Stimulated activated naive B cell treated with anti-CD40 and anti-IgM and Interleukin-4, amounts not matched to agents 10 μg/mL and 1 μg/mL and 100 μg/mL, for 72 hours (primary cell): Measurements from ENCODE around the gene PPIF.
A peak's percentile ranks its signal among the peaks of the same experiment; 100 is the strongest.

Experiments
- ATAC-seq, 2 donors: fragments of 150-1000 bp; cut with Tn5 transposase; replicated peaks; 2 replicates each; pipeline ENCODE4 v1.10.0; 2021; ENCODE audit warnings: moderate library complexity in 1 of 2
- DNase-seq: peaks from one replicate; pipeline ENCODE4 v3.0.0; 2021
- H3K27ac Mint-ChIP-seq: one replicate; pipeline ENCODE4 v1.8.0; 2022; ENCODE audit warnings: mild to moderate bottlenecking, mixed read lengths
- H3K27me3 Mint-ChIP-seq, 2 donors: one replicate each; pipeline ENCODE4 v1.8.0; 2022; ENCODE audit warnings: mixed read lengths in 2 of 2
- H3K36me3 Mint-ChIP-seq, 2 donors: one replicate each; pipeline ENCODE4 v1.8.0; 2022; ENCODE audit warnings: mixed read lengths in 2 of 2, mild to moderate bottlenecking in 1 of 2
- H3K4me1 Mint-ChIP-seq, 2 donors: one replicate each; pipeline ENCODE4 v1.8.0; 2022; ENCODE audit warnings: mixed read lengths in 2 of 2, mild to moderate bottlenecking in 1 of 2
- H3K4me3 Mint-ChIP-seq, 2 donors: one replicate each; pipeline ENCODE4 v1.8.0; 2022; ENCODE audit warnings: mild to moderate bottlenecking in 2 of 2, mixed read lengths in 2 of 2, moderate library complexity in 1 of 2
- H3K9me3 Mint-ChIP-seq, 2 donors: one replicate each; pipeline ENCODE4 v1.8.0; 2022; ENCODE audit warnings: mixed read lengths in 2 of 2, mild to moderate bottlenecking in 1 of 2

Gene PPIF

GRCh38 chr10:79310200-79310865 lies 36.9 kb upstream of the PPIF start:
- Mint-ChIP-seq H3K4me3 (no peak overlapping the region), H3K27ac (peak overlapping the region; percentile 15), H3K36me3 (peaks cover 83 to 86% of the 10 kb centered on the region in 2 donors), H3K27me3 (no peaks in the 10 kb centered on the region), H3K9me3 (no peaks in the 10 kb centered on the region), H3K4me1 (peaks cover 14 to 21% of the 10 kb centered on the region in 2 donors)
- ATAC-seq (no peak), DNase-seq (no peak)

DNA sequence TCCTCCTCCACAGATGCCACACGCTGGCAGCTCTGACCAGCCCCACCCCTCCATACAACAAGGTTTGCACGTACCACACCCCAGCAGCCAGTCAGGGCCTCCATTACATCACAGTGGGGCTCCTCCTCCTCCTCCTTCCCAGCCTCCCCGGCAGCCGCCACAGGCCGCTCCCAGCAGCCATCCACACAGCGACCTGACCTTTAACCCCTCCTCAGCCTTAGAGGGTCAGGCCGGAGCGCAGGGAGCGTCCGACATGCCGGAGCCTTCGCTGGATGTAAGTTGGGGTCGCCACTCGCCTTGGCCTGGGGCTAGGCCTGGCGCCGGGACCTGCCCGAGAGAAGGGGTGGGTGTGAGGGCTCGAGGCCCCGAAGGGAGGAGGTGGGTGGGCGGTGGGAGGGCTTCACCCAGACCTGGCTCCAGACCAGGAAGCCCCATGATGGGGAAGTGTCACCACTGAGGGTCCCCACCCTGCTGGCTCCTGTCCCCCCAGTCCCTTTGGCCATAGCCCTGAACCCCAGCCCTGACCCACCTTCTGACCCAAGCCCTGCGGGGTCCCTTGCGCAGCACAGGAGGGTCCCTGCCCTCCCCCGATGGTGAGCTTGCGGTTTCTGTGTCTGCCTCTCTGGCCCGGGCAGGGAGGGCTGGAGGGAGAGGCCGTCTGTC lies 36.2 kb upstream of the PPIF start:
- ATAC-seq, result no peak
- Mint-ChIP-seq H3K36me3 (peaks cover 80 to 87% of the 10 kb centered on the region in 2 donors), H3K9me3 (no peaks in the 10 kb centered on the region), H3K4me1 (peaks cover 16 to 28% of the 10 kb centered on the region in 2 donors), H3K27me3 (no peaks in the 10 kb centered on the region), H3K4me3 (no peak overlapping the region), H3K27ac (peak overlapping the region; percentile 15)
- no peak for DNase-seq

DNA sequence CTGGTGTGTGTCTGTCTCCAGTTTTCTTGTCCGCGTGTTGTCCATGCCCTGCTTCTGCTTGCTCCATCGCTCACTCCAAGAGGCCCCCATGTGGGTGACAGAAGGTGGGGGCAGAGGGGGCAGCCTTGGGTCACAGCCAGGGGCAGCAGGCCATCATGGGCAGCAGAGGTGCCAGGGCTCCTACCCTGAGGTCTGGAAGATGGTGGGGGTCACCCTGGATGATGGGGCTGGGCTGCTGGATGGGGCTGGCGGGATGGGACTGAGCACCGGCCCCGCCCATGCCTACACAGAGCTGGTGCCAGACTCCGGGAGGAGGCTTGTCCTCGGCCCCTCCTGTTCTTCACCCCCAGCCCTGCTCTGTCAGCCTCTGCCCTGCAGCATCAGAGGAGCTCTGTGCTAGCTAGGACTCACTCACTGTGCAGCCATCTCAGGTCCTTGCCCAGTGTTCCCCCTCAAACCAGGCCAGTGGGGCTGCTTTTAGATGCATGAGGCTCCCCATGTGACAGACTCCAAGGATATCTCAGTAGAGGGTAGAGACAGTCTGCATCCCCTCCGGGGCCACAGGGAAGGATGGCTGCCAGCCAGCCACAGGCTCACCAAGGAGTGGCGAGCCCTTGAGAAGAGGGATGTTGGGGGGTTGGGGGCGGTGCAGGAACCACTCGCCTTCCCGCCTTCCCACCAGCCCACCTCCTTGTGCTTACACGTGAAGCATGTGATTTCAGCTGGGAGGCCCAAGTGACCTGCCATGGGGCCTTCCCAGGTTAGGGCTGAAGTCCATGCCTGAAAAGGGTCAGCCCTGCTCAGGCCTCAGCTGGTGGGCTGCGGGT lies 35.5 kb upstream of the PPIF start:
- no peaks in the 10 kb centered on the region for H3K27me3 Mint-ChIP-seq
- H3K4me3 Mint-ChIP-seq, result no peak overlapping the region
- no peak for ATAC-seq
- H3K4me1 Mint-ChIP-seq, result peaks cover 20 to 34% of the 10 kb centered on the region in 2 donors
- H3K36me3 Mint-ChIP-seq, result peaks cover 76 to 82% of the 10 kb centered on the region in 2 donors
- H3K9me3 Mint-ChIP-seq, result no peaks in the 10 kb centered on the region
- DNase-seq, result no peak
- H3K27ac Mint-ChIP-seq, result peak overlapping the region; percentile 67

DNA sequence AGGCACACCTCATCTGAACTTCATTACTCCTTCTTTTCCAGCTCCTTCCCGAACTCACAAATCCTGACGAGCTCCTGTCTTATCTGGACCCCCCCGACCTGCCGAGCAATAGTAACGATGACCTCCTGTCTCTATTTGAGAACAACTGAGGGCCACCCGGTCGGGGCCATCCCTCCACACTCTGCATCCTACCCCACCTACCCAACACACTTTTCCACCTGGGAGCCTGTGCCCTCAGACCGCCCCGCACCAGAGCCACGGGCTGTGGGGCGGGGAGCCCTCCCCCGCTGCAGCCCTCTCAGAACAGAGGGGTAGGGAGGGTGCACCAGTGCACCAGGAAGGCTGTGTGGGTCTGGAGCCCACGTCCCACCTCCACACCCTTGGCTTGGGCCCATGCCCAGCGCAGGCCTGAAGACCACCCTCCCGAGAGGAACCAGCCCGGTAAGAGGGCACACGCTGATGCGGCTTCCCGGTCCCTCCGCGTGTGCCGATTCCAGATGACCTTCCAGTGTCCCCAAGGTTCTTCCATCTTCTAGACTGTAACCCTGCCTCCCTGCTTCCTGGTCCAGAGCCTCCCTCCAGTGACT lies 34.6 kb upstream of the PPIF start:
- peak overlapping the region; percentile 81 for H3K27ac Mint-ChIP-seq
- H3K27me3 Mint-ChIP-seq, result no peaks in the 10 kb centered on the region
- no peaks in the 10 kb centered on the region for H3K9me3 Mint-ChIP-seq
- peaks cover 29 to 43% of the 10 kb centered on the region in 2 donors for H3K4me1 Mint-ChIP-seq
- H3K4me3 Mint-ChIP-seq, result no peak overlapping the region
- H3K36me3 Mint-ChIP-seq, result peaks cover 68 to 78% of the 10 kb centered on the region in 2 donors
- ATAC-seq (no peak), DNase-seq (no peak)

DNA sequence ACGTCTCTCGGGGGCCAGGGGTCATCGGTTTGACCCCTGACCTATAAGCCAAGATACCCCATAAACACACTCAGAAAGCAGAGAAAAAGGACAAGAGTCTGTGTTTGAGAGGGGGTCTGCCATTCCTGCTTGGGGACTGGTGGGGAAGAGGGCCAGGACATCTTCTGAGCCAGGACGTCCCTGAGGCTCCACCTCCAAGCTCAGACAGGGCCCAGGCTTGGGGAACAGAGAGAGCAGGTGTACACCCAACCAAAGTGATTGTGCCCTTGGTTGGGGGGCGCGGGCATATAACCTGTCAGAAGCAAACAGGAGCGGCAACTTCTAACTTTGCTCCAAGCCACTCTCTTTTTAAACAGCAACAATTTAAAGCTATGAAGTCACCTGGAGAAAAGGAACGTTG lies 33.9 kb upstream of the PPIF start:
- no peak for ATAC-seq
- H3K27ac Mint-ChIP-seq, result peak overlapping the region; percentile 81
- no peak overlapping the region for H3K4me3 Mint-ChIP-seq
- DNase-seq, result no peak
- peaks cover 36 to 49% of the 10 kb centered on the region in 2 donors for H3K4me1 Mint-ChIP-seq
- no peaks in the 10 kb centered on the region for H3K27me3 Mint-ChIP-seq
- no peaks in the 10 kb centered on the region for H3K9me3 Mint-ChIP-seq
- peaks cover 62 to 74% of the 10 kb centered on the region in 2 donors for H3K36me3 Mint-ChIP-seq

GRCh38 chr10:79313911-79314439 lies 33.3 kb upstream of the PPIF start:
- DNase-seq (no peak), ATAC-seq (no peak)
- peaks cover 66 to 76% of the 10 kb centered on the region in 2 donors for H3K36me3 Mint-ChIP-seq
- peaks cover 42 to 56% of the 10 kb centered on the region in 2 donors for H3K4me1 Mint-ChIP-seq
- peak overlapping the region; percentile 82 for H3K27ac Mint-ChIP-seq
- H3K4me3 Mint-ChIP-seq, result no peak overlapping the region
- no peaks in the 10 kb centered on the region for H3K27me3 Mint-ChIP-seq
- peaks cover 0 to 4% of the 10 kb centered on the region in 2 donors for H3K9me3 Mint-ChIP-seq

DNA sequence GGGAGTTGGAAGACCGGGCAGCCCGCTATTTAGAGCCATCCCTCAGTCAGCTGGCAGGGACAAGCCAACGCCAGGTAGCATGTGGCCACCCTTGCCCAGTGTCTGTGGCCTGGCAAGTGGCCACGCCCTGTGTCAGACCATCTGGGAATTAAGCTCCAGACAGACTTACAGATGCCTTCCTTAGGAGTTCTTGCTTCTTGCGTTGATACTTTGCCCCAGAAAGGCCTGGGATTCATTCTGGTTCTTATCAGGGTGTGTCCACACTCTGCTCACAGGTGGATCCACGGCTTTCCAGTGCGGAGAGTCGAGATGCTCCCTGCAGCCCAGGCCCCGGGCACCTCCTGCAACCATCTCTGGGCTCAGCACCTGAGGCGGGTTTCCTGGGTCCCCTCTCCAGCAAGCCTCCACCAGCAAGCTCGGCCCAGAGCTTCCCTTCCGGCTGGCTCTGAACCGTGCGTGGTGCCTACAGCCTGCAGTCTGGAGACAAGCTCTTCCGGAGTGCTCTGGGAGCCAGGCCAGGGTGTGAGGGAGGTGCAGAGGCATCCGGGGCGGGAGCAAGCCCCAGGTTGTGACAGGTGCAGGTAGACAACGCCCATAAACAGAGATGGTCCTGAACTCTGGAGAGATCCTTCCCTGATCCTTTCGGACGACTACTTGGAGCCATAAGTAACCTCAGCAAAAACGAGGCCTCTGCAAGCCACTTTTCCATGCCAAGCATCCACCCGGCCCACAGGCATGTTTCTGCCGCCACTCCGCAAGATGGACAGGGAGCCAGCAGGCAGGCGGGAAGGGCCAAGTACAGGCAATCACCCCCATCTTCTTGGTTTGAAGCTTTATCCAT lies 32.3 kb upstream of the PPIF start:
- H3K27me3 Mint-ChIP-seq, result no peaks in the 10 kb centered on the region
- peaks cover 0 to 10% of the 10 kb centered on the region in 2 donors for H3K9me3 Mint-ChIP-seq
- no peak for ATAC-seq

DNA sequence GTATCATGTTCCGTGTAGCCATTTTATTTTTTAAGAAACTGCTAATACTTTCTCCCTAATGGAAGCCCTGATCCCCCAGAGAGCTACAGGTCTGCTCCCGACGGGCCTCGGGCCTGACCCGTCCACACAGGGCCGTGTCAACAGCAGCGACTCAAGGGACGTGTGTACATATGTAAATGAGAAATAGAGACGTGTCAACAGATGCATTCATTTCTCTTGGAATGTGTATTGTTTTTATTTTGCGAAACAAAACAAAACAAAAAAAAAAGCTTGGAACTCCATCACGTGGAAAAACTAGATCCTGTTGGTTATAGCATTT lies 31.7 kb upstream of the PPIF start:
- H3K27me3 Mint-ChIP-seq, result no peaks in the 10 kb centered on the region
- peak overlapping the region; percentile 68 for H3K27ac Mint-ChIP-seq
- peaks cover 0 to 10% of the 10 kb centered on the region in 2 donors for H3K9me3 Mint-ChIP-seq
- H3K4me1 Mint-ChIP-seq, result peaks cover 53 to 70% of the 10 kb centered on the region in 2 donors
- DNase-seq (no peak), ATAC-seq (no peak)
- H3K36me3 Mint-ChIP-seq, result peaks cover 53 to 66% of the 10 kb centered on the region in 2 donors
- no peak overlapping the region for H3K4me3 Mint-ChIP-seq

More for the DNA sequence above, 32.3 kb upstream of the PPIF start:
- no peak for DNase-seq
- Mint-ChIP-seq H3K27ac (peak overlapping the region; percentile 68), H3K36me3 (peaks cover 59 to 72% of the 10 kb centered on the region in 2 donors), H3K4me3 (no peak overlapping the region), H3K4me1 (peaks cover 47 to 66% of the 10 kb centered on the region in 2 donors)

DNA sequence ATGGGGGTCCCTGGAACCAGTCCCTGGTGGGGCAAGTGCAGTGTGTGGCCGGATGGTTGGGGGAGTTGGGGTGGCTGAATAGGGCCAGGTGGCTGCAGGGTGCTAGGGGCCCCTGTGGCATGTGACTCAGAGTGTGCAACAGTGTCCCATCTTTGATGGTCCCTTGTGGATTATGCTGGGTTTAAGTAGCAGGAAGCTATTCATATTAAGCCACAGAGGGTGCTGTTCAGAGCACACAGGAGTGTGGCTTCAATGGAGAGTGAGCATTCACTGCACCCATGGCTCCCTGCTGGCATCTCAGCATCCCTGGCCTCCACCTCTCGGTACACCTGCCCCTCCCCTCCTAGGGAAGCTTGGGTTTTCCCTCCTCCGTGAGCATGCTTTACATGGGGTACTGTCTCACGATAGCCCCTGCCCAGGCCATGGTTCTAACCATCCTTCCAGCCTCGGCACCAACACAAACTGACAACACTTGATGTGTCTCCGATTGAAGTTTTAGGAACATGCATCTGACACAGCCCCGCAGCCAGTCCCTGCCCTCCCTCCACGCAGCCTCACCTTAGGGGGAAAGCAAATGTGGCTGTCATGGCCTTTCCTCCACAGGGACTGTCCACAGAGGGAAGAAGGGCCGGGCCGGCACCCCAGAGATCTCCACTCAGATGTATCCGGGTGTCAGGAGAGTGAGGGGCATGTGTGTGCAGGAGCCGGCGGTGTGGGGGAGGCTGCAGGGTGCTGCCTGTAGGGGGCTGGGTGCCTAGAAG lies 30.4 kb upstream of the PPIF start:
- Mint-ChIP-seq H3K27me3 (no peaks in the 10 kb centered on the region), H3K9me3 (peaks cover 0 to 10% of the 10 kb centered on the region in 2 donors), H3K4me1 (peaks cover 56 to 79% of the 10 kb centered on the region in 2 donors), H3K27ac (peak overlapping the region; percentile 92), H3K4me3 (peak overlapping the region; percentile 64 to 78), H3K36me3 (peaks cover 43 to 55% of the 10 kb centered on the region in 2 donors)
- ATAC-seq (peak; percentile 80 to 81), DNase-seq (peak; percentile 36)

GRCh38 chr10:79318369-79318768 lies 28.9 kb upstream of the PPIF start:
- Mint-ChIP-seq H3K9me3 (peaks cover 0 to 10% of the 10 kb centered on the region in 2 donors), H3K36me3 (peaks cover 29 to 41% of the 10 kb centered on the region in 2 donors), H3K4me1 (peaks cover 63 to 92% of the 10 kb centered on the region in 2 donors), H3K27ac (peak overlapping the region; percentile 92), H3K4me3 (peak overlapping the region; percentile 6 to 42), H3K27me3 (no peaks in the 10 kb centered on the region)
- DNase-seq, result no peak
- no peak for ATAC-seq

DNA sequence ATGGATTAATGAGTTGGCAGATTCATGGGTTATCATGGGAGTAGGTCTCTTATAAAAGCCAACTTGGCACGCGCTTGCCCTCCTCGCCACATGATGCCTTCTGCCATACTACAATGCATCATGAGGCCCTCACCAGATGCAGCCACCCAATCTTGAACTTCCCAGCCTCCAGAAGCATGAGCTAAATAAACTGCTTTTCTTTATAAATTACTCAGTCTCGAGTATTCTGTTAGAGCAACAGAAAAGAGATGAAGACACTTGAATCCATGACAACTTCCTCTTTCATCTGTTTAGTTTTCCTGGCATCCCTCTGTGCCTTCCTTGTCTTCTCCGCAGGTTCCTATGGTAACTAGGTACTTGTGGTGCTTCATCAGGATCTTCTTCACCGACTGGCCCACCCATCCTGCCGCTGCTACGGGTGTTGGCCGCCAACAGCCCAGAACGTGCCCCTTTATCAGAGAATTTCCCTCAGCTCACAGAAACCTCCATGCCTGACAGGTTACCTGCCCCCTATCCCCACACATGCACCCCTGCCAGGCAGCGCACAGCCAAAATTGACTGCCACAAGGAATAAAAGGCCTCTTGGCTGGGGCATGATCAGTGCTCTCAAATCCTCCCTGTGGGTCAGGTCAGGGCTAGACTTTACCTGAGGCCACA lies 28.0 kb upstream of the PPIF start:
- H3K27ac Mint-ChIP-seq, result peak overlapping the region; percentile 92
- peaks cover 0 to 10% of the 10 kb centered on the region in 2 donors for H3K9me3 Mint-ChIP-seq
- DNase-seq, result no peak
- no peaks in the 10 kb centered on the region for H3K27me3 Mint-ChIP-seq
- H3K4me3 Mint-ChIP-seq, result peak overlapping the region in 1 of 2 donors; percentile 42
- peaks cover 61 to 89% of the 10 kb centered on the region in 2 donors for H3K4me1 Mint-ChIP-seq
- ATAC-seq, result no peak
- H3K36me3 Mint-ChIP-seq, result peaks cover 21 to 33% of the 10 kb centered on the region in 2 donors

- H3K27me3 Mint-ChIP-seq, result no peaks in the 10 kb centered on the region
- no peak for ATAC-seq
- peaks cover 0 to 10% of the 10 kb centered on the region in 2 donors for H3K9me3 Mint-ChIP-seq
- no peak for DNase-seq
- H3K27ac Mint-ChIP-seq, result no peak overlapping the region
- peaks cover 59 to 80% of the 10 kb centered on the region in 2 donors for H3K4me1 Mint-ChIP-seq
- H3K4me3 Mint-ChIP-seq, result no peak overlapping the region
- peaks cover 13 to 27% of the 10 kb centered on the region in 2 donors for H3K36me3 Mint-ChIP-seq
These were observed 27.0 kb upstream of the PPIF start for GRCh38 chr10:79320316-79320715.
